Measurements from ENCODE around the gene CNTN6.

The CNTN6 gene

GRCh38 chr3:1092771-1093170 is at the start of gene CNTN6:
Gene CNTN6, plus strand, starts transcription at chr3:1093024. Its CDS starts 54,985 bp downstream, at chr3:1148009.
- no peak for TF ChIP-seq ZFX (IDR thresholded peaks at IDR 0.05; ENCODE audit: borderline replicate concordance)
- no peak for TF ChIP-seq CTCF (IDR thresholded peaks at IDR 0.05)
- no peak within 1 kb of the TSS for H3K27ac ChIP-seq

- TF ChIP-seq ZFX (IDR thresholded peaks at IDR 0.05; ENCODE audit: borderline replicate concordance) (no peak), CTCF (IDR thresholded peaks at IDR 0.05) (no peak)
Observed at GRCh38 chr3:1048558-1048957, 44.3 kb upstream of the CNTN6 start.

GRCh38 chr3:1055870-1056269 is 37.0 kb upstream of the CNTN6 start:
- TF ChIP-seq ZFX (IDR thresholded peaks at IDR 0.05; ENCODE audit: borderline replicate concordance): no peak
- TF ChIP-seq CTCF (IDR thresholded peaks at IDR 0.05): no peak
- no peak overlapping the region for H3K27ac ChIP-seq

More at GRCh38 chr3:1048558-1048957, 44.3 kb upstream of the CNTN6 start:
- no peak overlapping the region for H3K27ac ChIP-seq

GRCh38 chr3:1056744-1057143 is 36.1 kb upstream of the CNTN6 start:
- H3K27ac ChIP-seq: no peak overlapping the region
- no peak for TF ChIP-seq CTCF (IDR thresholded peaks at IDR 0.05)
- TF ChIP-seq ZFX (IDR thresholded peaks at IDR 0.05; ENCODE audit: borderline replicate concordance): no peak

- TF ChIP-seq CTCF (IDR thresholded peaks at IDR 0.05) (no peak), ZFX (IDR thresholded peaks at IDR 0.05; ENCODE audit: borderline replicate concordance) (no peak)
- H3K27ac ChIP-seq: no peak overlapping the region
Observed at GRCh38 chr3:1057436-1057835, 35.4 kb upstream of the CNTN6 start.

GRCh38 chr3:1068985-1069384 is 23.8 kb upstream of the CNTN6 start:
- TF ChIP-seq CTCF (IDR thresholded peaks at IDR 0.05) (no peak), ZFX (IDR thresholded peaks at IDR 0.05; ENCODE audit: borderline replicate concordance) (no peak)
- no peak overlapping the region for H3K27ac ChIP-seq

- no peak for TF ChIP-seq ZFX (IDR thresholded peaks at IDR 0.05; ENCODE audit: borderline replicate concordance)
- TF ChIP-seq CTCF (IDR thresholded peaks at IDR 0.05): no peak
- no peak overlapping the region for H3K27ac ChIP-seq
Observed at GRCh38 chr3:1072041-1072440, 20.8 kb upstream of the CNTN6 start.
